CD4-positive, alpha-beta T cell treated with Interleukin-4 for 4 hours (primary cell): ENCODE results near the gene SESN2.

ENCODE experiments used
- DNase-seq: peaks from one replicate; pipeline ENCODE4 v3.0.0-alpha.2; 2020

SESN2 gene

GRCh38 chr1:28259252-28259933 is at the start of gene SESN2:
SESN2 (plus strand) TSS chr1:28259518; CDS start chr1:28259848, 330 bp downstream.
- DNase-seq = peak; percentile 99

GRCh38 chr1:28209700-28210099 is 49.6 kb upstream of the SESN2 start:
- no peak for DNase-seq

DNA sequence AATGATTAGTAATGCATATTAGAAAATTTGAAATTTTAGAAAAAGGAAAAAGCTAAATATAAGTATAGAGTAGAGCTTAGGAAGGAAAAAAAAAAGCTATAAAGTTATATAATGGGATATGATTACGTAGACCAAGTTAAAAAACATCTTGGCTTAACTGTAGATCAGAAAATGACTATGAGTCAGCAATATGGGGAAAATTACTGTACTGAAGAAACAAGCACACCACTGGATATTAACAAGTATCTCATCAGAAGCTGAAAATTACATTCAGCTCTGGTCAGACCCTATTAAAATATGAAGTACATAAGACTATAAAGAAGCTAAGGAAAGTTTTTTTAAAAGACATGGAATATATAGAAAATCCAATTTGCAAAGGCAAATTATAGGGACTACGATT is 46.0 kb upstream of the SESN2 start:
- no peak for DNase-seq

DNA sequence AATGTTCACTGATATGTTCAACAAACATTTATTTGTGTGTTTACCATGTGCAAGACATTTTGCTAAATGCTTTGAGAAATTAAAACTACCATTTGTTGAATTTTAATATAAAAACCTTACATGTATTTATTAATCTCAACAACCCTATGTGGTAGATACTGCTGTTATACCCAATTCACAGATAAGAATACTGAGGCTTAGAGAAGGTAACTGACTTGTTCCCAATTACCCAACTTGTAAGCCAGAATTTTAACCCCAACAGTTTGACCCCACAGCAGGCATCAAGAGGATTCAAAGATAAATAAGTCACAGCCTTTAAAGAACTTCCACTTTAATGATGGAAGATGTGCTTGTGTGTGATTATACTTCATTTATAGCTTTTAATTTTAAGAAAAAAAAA is 30.2 kb upstream of the SESN2 start:
- no peak for DNase-seq

DNA sequence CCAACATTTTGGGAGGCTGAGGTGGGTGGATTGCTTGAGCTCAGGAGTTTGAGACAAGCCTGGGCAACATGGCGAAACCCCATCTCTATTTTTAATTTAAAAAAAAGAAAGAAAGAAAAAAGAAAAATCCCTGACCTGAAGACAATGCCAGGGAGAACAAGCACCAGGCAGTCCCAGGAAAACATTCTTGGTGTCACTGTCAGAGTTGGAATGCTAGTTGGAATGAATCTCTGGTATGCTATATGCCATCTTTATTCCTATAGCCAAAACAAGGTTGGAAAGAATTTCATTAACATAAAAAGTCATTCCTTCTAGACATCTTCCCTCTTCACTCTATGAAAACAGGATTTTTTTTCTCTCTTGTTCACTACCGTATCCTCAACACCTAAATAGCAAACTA is 29.3 kb upstream of the SESN2 start:
- no peak for DNase-seq

- peak; percentile 90 for DNase-seq
Measured at GRCh38 chr1:28232558-28233263, 26.6 kb upstream of the SESN2 start, which contains the start of gene DNAJC8. DNAJC8 (minus strand) TSS chr1:28233029; CDS start chr1:28232998, 31 bp downstream.

DNA sequence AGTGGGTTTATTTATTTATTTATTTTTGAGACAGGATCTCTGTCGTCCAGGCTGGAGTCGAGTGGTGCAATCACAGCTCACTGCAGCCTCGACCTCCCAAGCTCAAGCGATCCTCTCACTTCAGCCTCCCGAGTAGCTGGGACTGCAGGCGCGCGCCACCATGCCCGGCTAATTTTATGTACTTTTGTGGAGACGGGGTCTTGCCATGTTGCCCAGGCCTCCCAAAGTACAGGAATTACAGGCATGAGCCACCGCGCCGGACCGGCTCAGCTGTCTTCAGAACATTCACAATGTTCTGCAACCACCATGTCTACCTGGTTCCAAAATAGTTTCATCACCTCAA is 26.1 kb upstream of the SESN2 start:
- DNase-seq = no peak

DNA sequence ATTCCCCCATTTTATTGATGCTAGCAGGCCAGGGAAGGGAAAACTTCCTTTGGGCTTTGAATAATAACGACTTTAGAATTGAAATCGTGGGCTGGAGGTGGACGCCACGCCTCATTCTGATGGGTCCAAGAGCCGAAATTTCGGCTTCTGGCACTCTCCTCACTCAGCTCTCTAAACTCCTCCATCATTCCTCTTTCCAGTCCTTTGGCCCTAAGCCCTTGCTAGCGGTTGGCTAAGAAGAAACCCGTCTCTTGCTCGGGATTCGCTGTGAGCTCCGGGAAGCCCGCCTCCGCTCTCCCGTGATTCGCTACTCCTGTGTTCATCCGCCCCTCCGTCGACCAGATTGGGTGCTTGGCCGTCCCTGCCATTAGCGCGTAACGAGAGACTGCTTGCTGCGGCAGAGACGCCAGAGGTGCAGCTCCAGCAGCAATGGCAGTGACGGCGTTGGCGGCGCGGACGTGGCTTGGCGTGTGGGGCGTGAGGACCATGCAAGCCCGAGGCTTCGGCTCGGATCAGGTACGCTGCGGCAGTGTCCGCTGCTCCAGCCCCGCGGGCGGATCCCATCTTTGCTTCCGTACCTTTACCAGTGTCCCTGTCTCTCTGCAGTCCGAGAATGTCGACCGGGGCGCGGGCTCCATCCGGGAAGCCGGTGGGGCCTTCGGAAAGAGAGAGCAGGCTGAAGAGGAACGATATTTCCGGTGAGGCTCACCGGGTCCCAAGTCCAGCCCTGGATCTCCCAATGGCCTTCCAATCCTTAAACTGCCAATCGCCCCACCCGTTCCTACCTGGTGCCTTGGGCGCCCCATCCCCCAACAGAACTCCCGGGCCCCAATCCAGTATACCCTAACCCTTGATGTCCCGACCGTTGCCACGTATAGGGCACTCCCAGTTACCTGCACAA is 23.3 kb upstream of the SESN2 start, which contains the start of gene ATP5IF1:
ATP5IF1 (plus strand) TSS at position 370 of the 901 bp plus-strand sequence; CDS start at position 430, 60 bp downstream.
- DNase-seq = peak; percentile 97

DNA sequence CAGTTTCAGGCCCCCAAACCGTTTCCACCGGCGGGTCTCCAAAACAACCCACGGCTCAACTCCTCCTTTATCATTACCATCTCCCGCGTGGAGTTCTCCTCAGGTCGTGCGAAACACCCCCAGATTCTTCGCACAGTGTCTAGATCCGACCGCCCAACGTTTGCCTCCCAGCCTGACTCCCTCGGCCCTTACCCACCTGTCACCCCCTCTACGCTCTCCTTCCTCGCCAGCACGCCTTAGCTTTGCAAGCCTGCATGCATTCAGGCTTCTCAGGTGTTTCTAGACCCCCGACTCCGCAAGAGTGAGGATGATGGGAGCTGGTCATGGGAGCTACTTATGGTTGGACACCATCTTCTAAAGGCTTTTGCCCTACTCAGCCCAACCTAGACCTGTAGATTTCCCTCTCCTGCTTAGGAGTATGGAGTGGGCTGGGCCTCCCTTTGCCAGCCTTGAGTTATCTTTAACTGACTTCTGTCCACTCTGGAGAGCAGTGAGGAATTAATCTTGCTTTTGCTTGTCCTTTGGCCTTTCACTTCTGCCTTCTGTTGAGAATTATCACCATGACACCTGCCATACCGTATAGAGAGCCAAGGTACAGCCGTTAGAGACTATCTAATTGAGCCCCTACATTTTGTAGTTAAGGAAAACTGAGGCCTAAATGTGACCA is 22.5 kb upstream of the SESN2 start:
- no peak for DNase-seq

- no peak for DNase-seq
Measured at GRCh38 chr1:28239004-28239403, 20.3 kb upstream of the SESN2 start.

GRCh38 chr1:28240024-28240423 is 19.3 kb upstream of the SESN2 start:
- no peak for DNase-seq

GRCh38 chr1:28241638-28242241 is 17.6 kb upstream of the SESN2 start:
- DNase-seq = no peak

DNA sequence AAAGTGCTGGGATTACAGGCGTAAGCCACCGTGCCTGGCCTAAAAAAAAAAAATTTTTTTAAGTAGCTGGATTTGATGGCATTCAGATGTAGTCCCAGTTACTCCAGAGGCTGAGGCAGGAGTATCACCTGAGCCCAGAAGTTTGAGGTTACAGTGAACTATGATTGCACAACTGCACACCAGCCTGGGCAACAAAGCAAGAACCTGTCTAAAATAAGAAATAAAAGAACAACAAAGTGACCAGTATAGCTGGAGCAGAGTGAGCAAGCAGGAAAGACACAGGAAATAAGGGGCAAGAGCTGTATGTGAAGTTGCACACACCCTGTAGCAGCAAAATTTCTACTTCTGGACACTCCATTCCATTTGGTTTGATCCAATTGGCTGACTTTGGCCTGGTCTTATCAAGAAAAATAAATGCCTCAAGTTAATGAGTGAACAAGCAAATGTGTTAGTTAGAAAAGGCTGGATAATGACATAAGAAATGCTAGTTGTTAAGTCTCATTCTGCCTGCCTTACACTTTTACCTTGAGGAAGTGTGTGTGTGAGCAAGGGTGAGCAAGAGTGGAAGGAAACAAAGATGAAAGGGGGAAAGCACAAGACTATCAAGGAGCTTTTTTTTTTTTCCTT is 15.5 kb upstream of the SESN2 start:
- DNase-seq = peak; percentile 39

- DNase-seq = no peak
Measured at GRCh38 chr1:28244549-28245251, 14.6 kb upstream of the SESN2 start.

DNA sequence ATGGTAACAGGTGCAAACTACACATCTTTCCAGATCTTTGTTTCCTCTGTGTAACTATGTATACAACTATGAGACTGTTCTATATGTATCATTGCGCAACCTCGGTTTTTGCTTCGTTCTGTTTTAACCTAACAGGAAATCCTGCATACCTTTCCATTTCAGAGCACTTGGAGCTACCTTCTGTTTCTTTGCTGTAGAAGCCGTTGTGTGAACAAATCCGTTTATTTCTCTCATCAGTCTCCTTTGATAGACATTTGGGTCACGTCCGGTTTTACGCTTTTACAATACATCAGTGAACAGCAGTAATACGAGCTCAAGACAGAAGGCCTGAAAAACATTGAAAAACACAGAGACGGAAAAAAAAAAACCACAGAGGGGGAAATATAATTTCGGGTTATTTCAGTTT is 12.9 kb upstream of the SESN2 start:
- peak; percentile 77 for DNase-seq

GRCh38 chr1:28247612-28248272 is 11.6 kb upstream of the SESN2 start:
- no peak for DNase-seq

- peak; percentile 85 for DNase-seq
Measured at GRCh38 chr1:28248273-28249012, 10.9 kb upstream of the SESN2 start.

GRCh38 chr1:28249013-28249865 is 10.1 kb upstream of the SESN2 start:
- DNase-seq = peak; percentile 51

DNA sequence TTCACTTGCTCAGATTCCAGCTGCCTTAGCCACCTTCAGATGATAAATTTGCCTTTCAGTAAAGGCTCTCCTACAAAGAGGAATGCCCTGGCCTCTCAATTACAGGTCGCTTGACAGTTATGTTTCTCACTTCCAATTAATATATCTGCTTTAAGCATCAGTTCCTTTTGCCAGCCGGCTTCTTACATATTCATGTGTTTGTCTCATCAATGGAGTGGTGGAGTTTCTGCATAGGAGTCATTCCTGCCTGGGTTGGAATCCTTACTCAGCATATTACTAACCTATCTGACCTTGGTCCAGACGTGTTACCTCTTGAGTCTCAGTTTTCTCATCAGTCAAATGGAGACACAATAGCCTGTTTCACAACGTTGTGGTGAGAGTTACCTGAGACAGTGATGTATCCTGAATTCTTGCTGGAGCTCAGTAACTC is 9.4 kb upstream of the SESN2 start:
- DNase-seq = no peak
